Osteocyte (in vitro differentiated cells): ENCODE measurements around the gene STON2. TPM values are rescaled to one million over a fixed set of nuclear protein-coding genes. Genes with fewer than 3 reads are reported as not detected.

Experiments
- total RNA-seq: library from RNA; stranded (reverse); gene quantifications from 2 replicates; pipeline ENCODE4 v1.2.1, GENCODE V29; 2021

STON2 gene
- total RNA-seq, 1 donor from 2014 or later: not detected

Other genes starting within 250 kb of the STON2 start
- 40.8 and 43.4 TPM in 2 replicates for gene GTF2A1, start 179.4 kb downstream of the STON2 start, total RNA-seq
- 140 and 146 TPM in 2 replicates for gene SEL1L, start 133.5 kb upstream of the STON2 start, total RNA-seq